ENCODE measurements around the gene CCDC90B.
"Not testable (repeated sequence)": the region's sequence is repeated elsewhere in the genome, so short reads cannot be mapped to it uniquely, and the experiment has no call there.

CCDC90B gene, protein sequence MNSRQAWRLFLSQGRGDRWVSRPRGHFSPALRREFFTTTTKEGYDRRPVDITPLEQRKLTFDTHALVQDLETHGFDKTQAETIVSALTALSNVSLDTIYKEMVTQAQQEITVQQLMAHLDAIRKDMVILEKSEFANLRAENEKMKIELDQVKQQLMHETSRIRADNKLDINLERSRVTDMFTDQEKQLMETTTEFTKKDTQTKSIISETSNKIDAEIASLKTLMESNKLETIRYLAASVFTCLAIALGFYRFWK

DNA sequence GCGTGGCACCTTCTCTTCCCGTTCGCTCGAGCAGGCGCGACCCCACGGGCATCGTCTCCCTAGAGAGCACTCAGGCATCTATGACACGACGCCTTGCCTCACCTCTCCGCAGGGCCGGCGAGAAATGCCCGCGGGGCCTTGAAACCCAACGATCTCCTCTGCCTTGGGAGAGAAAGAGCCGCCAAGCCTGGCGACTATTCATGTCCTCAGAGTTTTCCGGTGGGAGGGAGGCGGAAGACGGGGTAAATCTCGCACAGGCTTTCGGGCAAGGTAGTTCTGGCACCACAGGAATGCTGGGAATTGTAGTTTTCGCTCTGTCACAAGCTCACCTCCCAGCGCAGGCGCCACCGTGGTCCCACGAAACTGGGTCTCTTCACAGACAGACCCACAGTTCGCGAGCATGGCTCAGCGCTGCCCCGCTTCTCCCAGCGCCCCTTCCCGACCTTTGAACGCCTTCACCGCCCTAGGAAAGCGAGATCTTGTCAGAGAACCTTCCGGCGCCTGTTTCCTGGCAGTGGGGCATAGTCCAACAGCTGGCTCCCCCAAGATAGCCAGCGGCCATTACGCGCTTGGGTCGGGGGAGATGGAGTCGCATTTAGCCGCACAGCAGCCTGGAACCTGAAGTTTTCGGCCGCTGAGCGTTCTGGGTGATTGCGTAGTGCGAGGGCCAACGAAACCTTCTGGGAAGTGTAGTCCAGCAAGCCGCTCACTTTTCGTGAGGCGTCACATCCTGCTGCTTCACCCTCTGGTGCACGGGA lies at the start of gene CCDC90B:
Gene CCDC90B (minus strand): TSS at position 597 of the 758 bp plus-strand sequence. CDS start 395 bp downstream, at position 202.
- peak; percentile 96 for DNase-seq

DNA sequence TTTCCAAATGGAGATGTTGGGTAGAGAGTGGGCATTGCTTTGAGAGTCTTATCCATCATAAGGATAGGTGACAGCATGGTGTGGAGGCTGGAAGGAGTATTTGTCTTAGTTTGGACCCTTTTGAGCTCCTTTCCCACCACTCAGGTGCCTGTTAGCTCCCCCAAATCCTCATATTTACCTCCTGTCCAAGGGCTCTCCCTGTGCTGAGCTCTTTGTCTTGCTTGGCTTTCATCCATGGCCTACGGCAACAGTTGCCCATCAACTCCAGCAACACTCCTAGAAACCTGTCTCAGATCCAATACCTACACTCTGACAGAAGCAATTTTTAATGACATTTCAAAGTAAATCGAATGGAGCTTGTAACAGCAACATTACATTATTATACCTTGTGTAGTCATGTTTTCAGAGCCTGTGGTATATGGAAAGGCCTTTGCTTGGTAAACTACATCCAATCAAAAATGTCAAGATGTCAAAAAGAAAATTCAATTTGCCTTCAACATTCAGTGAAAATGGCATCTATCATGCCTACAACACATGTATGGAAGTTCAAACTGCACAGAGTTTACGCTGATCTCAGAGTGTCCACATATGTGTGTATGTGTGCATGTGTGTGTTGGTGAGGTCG lies 49.4 kb upstream of the CCDC90B start:
- DNase-seq, result no peak

DNA sequence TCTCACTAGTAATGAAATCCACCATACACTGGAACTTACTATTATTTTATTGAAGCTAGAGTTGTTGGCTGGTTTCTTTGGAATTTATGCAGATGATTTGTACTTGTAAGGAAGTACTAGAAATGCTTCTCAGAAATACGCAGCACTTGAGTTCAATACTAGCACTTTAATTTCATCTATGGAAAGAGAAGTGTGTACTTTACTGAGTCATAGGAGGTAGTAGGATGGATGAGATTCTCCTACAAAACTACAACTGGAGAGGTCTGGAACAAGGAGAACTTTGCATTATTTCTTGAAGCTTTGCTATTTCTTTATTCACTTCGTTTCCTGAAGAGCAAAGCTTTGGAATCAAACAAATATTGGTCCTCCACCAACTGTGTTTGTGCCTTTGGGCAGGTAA lies 44.1 kb upstream of the CCDC90B start:
- no peak for DNase-seq

DNA sequence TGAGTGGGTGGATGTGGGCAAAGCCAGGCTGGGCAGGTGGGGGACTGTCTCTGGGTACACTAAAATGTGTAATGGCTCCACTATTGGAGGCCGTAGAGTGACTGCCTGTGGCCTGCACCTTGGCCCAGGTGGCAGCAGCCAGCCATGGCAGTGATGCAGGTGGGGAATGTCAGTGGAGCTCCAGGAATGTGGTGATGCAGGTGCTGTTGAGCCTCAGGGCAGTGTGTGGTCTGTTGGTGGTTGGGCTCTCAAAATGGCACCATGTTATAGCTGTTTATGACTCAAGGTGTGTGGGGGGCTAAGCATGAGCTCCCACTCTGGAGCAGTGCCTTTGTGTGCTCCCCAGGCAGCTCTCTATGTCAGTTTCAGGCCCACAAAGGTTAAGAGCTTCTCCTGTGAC lies 40.2 kb upstream of the CCDC90B start:
- no peak for DNase-seq

DNA sequence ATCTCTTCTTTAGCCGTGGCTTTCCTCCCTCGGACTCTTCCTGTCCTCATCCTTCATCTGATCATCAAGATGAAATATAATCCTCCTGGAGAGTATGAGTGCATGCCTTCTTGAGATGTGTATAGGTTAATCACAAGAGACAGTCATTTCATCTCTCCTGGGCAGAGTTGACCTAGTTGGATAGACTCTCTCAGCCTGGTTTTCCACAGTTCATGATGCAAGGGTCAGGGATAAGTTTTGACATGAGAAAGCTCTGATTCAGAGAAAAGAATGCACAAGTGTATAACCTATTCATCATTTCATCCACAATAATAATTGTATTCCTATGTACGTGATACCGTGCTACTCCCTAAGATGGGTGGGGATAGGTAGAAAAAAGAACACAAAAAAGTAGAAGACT lies 33.2 kb upstream of the CCDC90B start:
- DNase-seq, result no peak

DNA sequence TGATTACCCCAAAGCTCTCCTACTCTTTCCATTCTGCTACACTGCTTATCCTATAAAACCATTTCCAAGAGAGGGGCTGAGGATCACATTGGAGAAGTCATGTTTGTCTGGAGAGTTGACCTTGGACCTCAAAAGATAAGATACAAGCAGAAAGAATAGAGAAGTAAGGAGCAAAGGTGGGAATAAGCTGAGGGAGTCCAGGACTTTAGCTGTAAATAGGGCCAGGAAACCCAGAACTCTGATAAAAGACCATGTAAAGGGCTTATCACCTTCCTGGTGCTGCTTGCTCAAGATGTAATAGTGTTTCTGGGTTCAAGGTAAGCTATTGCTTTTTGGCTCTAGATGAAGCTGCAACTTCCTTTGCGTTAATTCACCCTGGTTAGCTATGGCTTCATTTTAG lies 32.8 kb upstream of the CCDC90B start:
- DNase-seq, result no peak

DNA sequence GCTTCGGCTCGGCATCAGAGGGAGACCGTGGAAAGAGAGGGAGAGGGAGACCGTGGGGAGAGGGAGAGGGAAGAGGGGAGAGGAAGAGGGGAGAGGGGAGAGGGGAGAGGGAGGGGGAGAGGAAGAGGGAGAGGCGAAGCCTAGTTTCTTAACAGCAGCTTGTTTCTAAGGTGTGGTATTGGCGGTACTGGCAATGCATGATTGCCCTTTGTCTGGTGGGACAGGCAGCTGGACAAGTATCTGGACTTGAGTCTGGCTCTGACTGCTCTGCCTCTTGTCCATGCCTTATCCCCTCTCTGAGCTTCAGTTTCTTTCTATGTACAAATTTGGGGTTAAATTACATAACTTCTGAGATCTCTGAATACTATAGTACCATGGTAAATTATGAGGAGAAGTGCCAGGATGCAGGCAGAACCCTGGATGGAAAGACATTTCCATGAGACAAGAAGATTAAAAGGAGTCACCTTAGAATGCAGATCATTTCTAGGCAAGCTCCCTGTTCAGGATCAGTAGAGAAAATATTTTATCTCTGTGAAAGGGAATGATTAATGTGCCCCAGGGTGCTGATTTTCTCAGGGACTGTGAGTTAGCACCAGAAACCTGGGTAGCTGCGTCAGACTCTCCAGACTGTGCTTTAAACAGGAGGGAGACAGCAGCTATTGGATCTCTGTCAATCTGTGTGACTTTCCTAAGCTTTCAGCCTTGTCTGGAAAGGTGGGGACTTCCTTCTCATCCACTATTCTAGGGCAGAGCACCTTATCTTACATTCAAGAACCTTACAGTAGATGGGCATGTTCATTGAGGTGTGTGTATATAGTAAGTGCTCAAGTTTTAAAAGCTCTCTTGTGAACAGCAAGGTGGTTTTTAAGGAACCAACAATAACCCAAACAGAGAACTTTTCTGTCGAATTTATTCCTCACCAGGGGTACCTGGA lies 31.9 kb upstream of the CCDC90B start:
- DNase-seq, result no peak

DNA sequence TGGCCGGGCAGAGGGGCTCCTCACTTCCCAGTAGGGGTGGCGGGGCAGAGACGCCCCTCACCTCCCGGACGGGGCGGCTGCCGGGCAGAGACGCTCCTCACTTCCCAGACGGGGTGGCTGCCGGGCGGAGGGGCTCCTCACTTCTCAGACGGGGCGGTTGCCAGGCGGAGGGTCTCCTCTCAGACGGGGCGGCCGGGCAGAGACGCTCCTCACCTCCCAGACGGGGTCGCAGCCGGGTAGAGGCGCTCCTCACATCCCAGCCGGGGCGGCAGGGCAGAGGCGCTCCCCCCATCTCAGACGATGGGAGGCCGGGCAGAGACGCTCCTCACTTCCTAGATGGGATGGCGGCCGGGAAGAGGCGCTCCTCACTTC lies 30.7 kb upstream of the CCDC90B start:
- DNase-seq, result not testable (repeated sequence)

DNA sequence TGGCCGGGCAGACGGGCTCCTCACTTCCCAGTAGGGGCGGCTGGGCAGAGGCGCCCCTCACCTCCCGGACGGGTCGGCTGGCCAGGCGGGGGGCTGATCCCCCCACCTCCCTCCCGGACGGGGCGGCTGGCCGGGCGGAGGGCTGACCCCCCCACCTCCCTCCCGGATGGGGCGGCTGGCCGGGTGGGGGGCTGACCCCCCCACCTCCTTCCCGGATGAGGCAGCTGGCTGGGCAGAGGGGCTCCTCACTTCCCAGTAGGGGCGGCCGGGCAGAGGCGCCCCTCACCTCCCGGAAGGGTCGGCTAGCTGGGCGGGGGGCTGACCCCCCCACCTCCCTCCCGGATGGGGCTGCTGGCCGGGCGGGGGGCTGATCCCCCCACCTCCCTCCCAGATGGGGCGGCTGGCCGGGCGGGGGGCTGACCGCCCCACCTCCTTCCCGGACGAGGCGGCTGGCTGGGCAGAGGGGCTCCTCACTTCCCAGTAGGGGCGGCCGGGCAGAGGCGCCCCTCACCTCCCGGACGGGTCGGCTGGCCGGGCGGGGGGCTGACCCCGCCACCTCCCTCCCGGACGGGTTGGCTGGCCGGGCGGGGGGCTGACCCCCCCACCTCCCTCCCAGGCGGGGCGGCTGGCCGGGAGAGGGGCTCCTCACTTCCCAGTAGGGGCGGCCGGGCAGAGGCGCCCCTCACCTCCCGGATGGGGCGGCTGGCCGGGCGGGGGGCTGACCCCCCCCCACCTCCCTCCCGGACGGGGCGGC lies 30.2 kb upstream of the CCDC90B start:
- DNase-seq, result not testable (repeated sequence)

DNA sequence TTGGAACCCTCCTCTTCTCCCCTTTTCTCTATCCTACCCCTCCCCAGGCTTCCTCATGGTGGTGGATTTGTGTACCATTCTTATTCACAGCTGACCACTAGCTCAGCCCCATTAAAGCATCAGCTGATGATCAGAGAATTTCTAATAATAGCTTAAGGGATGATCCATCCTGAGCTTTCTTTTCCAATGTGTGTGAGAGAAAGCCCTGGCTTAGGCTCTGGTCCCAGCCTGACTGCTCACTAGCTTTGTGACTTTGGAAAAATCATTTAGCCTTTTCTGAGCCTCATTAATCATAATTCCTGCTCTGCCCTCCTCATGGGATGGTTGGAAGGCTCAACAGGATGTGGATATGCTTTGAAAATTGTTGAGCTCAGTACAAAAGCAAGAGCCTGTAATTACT lies 26.3 kb upstream of the CCDC90B start:
- no peak for DNase-seq

DNA sequence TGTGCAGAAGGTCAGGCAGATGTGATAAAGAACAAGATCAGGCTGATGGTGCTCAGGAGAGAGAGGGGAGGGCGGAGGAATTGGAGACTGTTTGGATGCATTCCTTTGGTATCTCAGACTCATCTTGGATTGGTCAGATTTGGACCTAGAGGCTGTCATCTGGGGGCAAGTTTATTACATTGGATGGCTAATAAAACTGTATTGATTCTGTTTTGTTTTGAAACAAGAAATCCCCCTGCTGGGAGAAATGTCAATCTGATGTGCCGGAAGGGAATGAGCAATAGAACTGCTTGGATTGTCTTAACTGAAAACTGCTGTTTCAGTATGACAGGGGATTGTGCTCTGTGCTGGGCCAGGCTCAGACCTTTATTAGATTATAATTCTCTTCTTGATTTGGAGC lies 25.5 kb upstream of the CCDC90B start:
- DNase-seq, result no peak

DNA sequence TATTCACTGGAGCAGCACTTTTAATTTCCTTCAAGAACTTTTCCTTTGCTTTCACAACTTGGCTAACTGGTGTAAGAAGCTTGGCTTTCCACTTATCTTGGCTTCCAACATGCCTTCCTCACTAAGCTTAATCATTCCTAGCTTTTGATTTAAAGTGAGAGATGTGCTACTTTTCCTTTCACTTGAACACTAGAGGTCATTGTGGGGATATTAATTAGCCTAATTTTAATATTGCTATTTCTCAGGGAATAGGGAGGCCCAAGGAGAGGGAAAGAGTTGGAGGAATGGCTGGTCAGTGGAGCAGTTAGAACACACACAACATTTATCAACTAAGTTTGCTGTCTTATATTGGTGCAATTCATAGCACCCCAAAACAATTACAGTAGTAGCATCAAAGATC lies 24.6 kb upstream of the CCDC90B start:
- DNase-seq, result no peak

DNA sequence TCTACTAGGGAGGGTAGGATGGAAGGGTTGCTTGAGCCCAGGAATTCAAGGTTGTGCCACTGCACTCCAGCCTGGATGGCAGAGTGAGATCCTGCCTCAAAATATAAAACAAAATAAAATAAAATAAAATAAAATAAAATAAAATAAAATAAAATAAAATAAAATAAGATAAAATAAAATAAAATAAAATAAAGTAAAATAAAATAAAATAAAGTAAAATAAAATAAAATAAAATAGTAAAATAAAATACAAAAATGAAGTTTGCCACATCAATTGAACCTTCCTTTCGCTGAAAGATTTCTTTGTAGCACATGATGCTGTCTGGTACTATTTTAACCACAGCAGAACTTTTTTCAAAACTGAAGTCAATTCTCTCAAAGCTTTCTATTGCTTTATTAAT lies 22.4 kb upstream of the CCDC90B start:
- DNase-seq, result not testable (repeated sequence)

DNA sequence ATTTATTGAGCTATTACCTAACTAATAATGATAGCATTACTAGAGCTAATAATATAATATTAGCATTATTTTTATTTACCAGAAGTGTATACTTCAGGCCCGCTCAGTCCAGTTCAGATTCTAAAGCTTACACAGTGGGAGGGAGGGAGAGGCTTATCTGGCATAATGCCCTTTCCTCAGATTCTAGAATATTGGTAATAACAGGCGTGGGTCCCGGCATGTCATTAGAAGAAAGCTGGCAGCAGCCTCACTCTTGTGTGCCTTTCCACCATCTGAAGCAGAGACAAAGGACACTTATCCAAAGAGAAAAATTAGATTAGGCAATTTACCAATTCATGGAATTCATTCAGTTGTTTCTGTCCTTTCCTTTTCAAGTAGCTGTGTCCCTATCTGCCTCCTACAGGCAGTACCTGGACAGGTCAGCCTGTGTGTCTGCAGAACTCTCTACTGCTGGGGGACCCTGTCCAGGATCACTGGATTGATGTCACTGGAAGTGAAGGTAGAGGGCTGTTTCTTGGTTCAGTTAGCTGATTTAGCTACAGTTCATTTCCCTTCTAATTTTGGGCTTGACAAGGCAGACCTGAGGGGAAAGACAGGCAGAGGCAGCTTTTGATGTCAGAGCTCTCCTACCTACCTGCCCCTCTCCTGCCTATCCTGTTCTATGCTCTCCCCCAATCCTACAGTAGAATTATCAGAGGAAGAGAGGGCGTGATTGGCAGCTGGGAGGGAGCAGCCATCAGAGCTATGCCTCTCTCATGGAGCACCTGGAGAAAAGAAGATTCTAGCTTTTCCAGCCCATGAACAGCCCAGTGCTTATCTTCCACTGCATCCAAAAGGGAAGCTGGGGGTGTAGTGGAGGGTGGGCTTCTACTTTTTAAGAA lies 20.3 kb upstream of the CCDC90B start:
- no peak for DNase-seq

DNA sequence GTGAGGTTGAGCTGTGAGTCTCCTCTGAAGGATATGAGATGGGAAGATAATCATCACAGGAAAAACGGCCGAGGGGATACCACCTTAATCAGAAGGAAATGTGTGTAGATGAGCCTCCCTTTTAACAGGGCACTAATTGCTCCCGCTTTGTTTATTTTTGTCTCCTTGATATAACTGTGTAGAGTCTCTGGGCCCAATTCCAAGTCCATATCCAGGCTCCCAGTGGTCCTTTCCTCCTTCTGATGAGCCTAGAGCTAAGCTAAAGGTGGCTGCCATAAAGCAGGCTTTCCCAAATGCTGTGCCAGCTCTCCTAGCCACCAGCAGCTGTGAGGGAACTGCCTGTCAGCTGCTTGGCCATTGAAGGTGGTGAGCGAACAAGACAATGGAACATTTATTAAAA lies 17.1 kb upstream of the CCDC90B start:
- DNase-seq, result no peak

DNA sequence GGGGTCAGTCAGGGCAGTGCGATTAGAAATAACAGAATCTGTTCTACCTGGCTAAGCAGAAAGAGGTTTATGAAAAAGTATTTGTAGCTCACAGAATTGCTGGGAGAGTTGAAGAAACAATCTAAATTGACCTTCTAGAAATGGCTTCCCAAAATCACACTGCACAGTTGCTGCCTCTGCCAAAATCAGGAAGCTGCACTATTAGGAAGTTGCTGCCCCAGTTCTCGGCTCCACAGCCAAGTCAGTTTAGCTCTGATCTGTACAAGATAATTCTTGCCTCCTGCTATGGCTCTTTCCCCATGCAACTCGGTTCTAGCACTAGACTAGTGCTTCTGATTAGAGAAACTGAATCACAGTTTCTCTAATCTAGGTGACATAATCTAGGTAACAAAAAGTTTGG lies 16.0 kb upstream of the CCDC90B start:
- DNase-seq, result no peak

DNA sequence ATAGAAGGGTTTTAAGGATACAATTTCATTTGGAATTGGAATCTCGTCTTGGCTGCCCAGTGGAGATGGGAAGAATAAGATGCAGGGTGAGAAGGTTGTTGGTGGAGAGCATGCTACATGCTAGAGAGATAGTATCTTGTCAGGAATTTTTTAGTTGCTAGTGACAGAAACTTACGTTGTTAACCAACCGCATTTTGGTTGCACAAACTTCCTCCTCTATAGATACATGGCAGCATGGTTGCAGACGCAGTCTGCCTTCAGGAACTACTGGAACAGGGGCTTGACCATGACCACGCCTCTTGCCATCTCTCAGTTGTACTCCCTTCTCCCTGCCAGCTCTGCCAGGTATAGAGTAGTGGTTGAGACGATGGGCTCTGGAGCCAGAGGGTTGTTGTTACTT lies 13.5 kb upstream of the CCDC90B start:
- DNase-seq, result no peak

DNA sequence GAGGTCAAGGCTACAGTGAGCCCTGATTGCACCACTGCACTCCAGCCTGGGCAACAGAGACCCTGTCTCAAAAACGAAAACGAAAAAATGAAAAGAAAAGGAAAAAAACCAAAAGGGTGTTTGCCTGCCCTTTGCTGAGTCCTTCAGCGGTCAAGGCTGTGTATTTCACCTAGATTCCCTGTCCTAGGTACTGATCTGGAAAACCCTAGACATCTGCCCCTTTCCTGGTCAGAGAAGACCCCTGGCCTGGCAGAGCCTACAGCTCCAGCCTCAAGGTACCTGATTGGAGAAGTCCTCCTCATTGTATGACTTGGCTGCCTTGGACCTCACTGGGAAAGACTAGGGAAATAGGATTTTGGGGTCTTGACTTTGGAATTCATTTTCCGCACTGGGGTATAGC lies 8.0 kb upstream of the CCDC90B start:
- DNase-seq, result no peak

DNA sequence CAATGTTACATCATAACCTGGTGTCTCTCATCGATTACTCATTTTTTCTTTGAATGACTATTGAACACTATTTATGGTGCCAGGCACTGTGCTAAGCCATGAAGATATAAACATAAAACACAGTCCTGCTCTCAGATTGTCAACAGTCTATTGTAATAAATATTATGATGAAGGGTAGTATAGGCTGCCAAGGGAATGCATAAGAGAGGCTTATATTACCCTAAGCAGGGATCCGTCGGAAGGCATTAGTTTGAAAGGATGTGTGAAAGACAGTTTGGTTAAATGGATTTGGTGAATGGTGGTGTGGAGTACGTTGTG lies 7.2 kb upstream of the CCDC90B start:
- DNase-seq, result no peak

DNA sequence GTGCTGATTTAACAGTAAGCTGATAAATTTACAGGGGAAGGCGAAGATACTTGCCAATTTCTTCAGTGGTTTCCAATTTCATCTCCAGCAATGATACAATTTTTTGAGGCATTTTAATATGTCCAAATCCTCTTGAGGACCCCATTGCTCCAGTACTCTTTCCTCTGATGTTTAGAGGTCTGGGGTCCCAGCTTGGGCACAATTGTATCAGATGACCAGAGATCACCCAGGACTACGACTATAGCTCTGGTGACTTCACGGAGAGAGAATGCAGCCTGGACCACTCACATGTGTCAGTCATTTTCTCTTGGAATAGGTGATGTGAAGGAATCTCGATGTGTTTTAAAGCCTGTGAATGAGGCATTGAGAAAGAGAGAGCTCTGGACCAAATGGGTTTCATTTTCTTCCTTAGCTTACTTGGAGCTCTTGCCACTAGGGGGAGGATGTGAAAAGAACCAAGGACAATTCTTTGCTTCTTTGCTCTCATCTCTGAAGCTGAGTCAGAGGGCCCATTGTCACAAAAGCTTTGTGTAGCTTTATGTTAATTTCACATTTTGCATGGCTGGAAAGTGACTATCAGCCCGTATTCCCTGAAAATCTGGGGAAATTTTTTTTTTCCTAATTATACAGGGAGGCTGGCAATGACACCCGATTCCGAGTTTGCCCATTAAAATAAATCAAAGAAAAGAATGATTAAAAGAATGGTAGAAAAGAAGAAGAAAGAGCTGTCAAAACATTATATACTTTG lies 6.7 kb upstream of the CCDC90B start:
- peak; percentile 10 for DNase-seq

DNA sequence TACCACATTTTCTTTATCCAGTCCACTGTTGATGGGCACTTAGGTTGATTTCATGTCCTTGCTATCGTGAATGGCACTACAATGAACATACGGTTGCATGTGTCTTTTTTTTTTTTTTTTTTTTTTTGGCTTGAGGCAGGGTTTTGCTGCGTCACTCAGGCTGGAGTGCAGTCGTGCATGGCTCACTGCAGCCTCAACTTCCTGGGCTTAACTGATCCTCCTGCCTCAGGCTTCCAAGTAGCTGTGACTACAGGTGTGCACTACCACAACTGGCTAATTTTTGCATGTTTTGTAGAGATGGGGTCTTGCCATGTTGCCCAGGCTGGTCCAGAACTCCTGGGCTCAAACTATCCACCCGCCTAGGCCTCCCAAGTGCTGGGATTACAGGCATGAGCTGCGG lies 1.5 kb upstream of the CCDC90B start:
- no peak for DNase-seq

All from NCI-H1694 (cell line).